Effector CD4-positive, alpha-beta T cell (primary cell): ENCODE measurements around the gene SERPINH1.
A peak's percentile ranks its signal among the peaks of the same experiment; 100 is the strongest.

Experiments
- DNase-seq: peaks from one replicate; pipeline ENCODE4 v3.0.0-alpha.2; 2020

The SERPINH1 gene

DNA sequence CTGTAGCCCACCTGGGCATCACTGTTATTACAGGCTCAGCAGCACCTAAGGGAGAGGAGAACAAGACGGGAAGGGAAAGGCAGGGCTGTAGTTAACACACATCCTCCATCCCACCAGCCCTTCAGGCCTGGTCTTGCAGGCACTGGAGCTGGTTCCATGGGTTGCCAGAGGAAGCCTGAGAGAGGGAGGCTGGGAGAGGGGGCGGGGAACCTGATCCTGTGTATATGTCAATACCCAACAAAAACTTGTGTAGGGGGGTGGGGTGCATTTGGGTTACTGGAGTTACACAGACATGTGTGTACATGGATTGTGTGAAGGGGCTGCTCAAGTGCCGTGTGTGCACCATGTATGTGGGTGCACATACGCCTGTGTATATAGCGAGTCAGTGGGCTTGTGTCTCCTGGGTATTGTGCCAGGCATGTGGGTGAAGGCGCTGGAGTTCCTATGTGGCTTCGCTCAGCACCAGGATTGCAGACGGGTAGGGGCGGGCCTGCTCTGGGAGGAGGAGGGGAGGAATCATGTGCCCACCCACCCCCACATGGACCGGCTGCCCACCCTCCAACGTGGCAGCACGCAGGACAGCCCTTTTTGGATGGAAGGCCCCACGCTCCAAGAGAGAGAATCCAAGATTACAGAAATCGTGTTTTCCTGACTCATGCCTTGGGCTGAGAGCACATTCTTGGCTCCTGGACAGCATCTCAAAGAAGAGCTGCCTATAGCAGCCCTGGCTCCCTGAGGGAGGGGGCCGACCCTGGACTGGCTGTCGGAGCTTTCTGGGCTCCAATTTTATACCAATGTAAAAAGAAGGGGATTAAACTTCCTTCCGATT is 4.2 kb upstream of the SERPINH1 start:
- no peak for DNase-seq

DNA sequence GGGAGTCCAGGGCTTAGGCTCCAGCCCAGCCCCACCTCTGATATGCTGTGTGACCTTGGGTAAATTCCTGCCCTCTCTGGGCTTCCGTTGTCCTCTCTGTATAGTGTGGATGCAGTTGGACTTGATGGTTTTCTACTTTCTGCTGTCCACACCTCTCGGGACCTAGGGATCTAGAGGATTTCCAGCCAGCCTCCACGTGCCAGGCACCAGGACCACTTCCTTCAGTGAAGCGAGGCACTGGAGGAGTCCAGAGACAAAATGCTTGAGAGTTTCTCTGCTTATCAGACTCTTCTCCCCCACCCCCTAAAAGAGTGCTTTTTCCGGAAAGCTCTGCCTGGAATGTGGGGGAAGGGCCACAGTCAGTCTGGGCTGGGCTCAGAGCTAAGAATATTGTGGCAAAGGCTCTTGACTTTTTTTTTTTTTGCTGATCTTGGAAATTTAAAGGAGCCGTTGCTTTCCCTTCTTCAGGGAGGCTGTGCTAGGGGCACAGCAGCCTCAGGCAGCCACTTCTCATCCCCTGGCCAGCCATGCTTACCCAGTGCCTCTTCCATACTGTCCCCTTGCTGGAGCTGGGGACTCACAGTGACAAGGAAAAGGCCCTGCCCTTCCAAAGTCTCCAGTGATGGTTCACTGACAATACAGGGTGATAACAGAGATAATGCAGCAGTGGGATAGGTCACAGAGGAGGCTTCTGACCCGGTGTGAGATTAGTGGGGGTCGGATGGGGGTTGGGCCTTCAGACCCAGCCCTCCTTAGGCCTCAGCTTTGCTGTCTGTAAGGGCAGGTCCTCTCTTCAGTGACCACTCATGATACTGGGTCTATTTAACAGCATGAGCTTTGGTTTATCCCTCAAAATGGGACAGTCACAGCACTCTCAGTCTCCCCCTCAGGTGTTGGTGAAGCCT is 2.9 kb upstream of the SERPINH1 start:
- DNase-seq: no peak

DNA sequence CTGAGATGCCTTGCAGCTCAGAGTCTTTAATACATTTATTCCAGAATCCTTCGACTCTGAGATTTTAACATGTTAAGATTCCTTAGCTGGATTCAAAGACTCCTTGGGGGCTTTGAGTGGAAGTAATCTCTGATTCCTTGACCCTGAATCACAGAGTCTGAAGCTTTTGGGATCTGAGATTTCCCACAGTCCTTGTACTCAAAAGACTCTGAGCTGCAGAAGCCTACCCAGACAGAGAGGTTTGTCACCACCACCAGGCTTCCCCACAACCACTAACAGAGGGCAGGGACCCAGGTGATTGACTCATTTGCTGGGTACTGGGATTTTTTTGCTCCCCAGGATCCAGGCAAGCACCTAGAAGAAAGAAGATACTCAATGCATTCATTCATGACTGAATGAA is 1.4 kb upstream of the SERPINH1 start:
- DNase-seq: no peak

DNA sequence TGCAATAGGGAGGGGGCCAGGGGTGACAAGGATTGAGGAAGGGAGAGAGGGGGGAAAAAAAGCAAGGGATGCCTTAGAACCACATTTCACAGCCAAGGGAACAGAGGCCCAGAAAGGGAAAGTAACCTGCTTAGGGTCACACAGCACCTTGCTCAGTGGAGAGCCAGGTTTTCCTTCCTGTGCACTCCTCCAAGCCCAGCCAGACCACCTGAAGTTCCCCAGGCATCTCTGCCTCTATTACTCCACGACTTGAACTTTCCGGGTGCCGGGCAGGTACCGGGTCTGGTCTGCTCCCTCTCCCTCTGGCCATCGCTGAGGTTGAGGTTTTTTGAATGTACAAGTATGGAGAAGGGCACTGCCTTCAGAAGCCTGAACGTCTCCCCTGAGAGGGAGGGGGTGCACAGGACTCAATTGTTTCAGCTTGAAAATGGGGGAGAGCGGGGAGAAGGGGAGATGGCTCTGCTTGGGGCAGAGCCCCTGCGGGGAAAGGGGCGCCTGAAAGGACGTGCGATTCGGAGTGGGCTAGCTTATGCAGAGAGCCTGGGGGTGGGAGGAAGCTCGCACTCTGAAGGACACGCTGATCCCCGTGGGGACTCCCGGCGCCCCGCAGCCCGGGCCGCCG is 516 bp upstream of the SERPINH1 start:
- no peak for DNase-seq

DNA sequence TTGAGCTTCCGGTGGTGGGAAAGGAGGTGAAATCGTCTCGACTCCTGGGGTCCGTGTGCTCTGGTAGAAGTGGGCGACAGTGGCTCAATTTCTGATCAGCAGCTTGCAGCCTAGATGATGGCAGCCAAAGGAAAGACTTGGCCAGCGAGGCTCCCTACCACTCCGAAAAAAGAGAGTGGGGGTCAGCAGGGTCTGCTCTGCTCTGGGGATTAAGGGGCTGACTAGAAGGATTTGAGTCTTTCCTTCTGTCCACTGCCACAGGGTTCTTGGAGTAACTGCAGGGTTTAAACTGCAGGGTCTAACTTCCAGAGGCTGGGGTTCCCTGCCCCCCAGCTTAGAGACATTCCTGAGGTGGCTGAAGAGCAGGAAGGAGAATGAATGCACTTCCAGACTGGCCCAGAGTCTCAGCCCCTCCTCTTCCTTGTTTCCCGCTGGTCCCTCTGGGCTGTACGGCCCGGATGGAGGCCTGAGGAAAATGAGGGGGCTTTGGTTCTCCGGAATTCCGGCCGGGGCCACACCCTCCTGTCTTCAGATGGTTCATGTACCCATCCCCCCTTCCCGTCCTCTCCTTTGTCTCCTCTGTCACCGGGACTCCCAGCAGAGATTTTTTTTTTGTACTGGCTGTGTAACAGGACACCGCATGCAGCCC is 907 bp downstream of the SERPINH1 start:
- no peak for DNase-seq

DNA sequence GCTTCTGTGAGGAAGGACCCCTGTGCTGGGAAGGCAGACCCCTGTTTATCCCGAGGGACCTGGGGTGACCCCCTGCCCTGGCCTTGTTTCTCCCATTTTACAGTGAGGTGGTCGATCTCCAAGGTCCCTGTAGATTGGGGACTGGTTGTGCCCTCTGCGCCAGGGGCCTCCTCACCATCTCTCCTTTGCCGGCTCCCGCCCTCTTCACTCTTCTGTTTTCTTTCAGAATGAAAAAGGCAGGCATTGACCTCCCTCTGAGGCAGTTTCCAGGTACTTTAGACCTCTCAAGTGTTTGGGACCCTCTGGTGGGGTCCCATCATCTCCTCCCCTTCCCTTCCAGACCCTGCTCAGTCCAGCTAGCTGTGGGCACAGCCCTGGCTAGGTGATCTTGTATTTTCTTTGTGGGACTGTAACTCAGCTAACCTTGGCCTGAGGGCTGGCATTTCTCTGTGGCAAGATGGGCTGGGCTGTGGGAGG is 1.5 kb downstream of the SERPINH1 start:
- no peak for DNase-seq

DNA sequence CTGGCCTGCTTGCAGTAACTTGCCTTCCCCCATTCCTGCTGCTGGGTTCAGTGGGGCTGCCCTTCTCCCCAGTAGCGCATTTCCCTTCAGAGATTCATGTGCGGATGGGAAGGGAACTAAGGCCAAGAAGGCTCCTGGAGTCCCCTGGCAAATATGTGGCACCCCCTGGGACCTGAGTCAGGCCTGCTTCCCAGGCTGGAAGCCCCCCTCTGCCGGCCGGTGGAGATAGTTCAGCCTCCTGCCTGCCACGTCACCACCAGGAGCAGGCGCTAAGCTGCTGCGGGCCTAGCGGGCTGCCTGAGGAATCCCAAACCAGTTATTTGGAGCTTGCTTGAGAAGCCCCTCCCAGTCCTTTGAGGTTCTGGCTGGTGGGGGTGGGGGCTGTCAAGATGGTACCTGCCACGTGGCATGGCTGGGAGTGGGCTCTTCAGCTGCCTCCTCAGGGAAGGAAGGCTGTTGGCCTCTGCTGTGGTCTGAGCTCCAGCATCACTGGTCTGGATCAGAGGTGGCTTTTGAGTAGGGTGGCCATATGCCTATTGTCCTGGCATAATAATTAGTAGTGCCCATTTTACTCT is 2.0 kb downstream of the SERPINH1 start:
- no peak for DNase-seq

DNA sequence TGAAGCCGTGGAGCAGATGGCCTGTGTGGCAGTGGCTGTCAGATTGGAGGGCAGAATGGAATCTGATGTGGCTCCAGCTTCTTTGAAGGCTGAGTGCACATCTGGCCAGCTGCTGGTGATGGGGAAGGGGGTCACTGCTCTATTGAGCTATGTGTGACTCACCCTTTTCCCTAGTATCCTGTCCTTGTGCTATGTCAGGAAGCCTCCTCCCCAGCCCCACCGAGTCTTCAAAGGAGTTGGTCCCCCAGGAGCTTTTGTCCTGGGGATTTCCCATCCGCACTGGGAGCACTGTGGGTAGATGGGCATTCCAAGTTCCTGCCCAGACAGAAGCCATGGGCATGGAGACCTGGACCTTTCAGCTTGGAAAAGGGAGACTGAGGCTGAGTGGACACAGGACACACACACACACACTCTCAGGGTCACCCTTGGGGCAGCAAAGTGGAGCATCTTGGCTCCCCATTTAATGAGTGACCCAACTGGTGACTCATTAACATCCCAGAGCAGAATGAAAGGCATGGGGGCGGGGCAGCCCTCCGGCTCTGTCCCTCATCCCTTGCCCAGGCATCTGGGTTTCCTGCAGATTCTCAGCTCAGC is 3.3 kb downstream of the SERPINH1 start:
- DNase-seq: no peak

DNA sequence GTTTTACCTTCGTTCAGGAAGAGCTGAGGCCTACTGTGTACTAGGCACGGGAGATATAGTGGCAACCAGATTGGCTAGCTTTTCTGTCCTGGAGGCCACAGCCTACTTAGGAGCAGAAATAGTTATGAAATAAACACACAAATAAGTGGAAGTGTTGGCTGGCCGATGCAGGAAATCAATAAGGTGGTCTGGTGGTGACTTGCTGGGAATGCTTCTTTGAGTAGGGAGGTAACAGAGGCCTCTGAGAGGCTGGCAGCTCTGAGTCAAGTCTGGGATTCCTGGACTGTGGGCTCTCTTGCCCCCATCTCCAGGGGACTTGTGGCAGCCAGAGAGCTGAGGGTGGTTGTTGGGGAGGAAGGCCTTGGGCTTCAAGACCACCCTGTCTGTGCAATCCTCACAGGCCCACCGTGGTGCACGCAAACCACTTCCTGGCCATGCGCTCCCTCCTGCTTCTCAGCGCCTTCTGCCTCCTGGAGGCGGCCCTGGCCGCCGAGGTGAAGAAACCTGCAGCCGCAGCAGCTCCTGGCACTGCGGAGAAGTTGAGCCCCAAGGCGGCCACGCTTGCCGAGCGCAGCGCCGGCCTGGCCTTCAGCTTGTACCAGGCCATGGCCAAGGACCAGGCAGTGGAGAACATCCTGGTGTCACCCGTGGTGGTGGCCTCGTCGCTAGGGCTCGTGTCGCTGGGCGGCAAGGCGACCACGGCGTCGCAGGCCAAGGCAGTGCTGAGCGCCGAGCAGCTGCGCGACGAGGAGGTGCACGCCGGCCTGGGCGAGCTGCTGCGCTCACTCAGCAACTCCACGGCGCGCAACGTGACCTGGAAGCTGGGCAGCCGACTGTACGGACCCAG is 4.1 kb downstream of the SERPINH1 start:
- no peak for DNase-seq

DNA sequence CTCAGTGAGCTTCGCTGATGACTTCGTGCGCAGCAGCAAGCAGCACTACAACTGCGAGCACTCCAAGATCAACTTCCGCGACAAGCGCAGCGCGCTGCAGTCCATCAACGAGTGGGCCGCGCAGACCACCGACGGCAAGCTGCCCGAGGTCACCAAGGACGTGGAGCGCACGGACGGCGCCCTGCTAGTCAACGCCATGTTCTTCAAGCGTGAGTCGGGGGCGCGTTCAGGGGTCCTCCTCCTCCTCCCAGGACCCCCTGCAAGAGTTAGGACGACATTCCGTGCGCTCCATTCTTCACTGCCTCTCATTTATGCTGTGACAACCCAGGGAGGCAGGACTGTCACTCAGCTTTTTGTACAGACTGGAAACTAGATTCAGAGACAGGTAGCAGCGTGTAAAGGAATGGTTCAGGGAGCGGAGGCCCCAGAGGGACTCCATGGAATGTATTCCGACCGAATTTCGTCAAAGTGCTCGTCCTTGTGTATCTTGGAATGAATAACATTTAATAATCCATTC is 4.8 kb downstream of the SERPINH1 start:
- DNase-seq: no peak

DNA sequence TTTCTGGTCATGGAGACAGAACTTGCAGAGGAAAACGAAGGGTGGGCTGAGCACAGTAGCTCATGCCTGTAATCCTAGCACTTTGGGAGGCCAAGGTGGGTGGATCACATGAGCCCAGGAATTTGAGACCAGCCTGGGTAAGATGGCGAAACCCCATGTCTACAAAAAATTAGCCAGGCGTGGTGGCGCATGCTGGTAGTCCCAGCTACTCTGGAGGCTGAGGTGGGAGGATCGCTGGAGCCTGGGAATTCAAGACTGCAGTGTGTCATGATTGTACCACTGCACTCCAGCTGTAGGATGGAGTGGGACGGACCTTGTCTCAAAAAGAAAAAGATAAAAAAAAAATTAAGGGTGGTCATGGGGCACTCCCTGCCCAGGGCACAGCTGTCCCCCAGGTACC is 5.9 kb downstream of the SERPINH1 start:
- DNase-seq: no peak

DNA sequence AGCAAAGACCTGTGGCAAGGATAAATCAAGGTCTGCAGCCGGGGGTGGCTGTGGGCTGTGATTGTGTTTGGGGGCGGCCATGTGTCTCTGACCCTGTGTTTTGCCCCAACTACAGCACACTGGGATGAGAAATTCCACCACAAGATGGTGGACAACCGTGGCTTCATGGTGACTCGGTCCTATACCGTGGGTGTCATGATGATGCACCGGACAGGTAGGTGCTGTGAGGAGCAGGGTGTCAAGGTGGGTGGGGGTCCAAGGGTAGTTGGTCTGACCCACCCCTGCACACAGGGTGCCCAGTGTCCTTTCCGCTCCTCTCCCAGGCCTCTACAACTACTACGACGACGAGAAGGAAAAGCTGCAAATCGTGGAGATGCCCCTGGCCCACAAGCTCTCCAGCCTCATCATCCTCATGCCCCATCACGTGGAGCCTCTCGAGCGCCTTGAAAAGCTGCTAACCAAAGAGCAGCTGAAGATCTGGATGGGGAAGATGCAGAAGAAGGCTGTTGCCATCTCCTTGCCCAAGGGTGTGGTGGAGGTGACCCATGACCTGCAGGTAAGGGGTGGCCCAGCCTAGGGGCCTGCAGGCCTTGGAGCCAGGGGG is 6.7 kb downstream of the SERPINH1 start:
- DNase-seq: no peak

DNA sequence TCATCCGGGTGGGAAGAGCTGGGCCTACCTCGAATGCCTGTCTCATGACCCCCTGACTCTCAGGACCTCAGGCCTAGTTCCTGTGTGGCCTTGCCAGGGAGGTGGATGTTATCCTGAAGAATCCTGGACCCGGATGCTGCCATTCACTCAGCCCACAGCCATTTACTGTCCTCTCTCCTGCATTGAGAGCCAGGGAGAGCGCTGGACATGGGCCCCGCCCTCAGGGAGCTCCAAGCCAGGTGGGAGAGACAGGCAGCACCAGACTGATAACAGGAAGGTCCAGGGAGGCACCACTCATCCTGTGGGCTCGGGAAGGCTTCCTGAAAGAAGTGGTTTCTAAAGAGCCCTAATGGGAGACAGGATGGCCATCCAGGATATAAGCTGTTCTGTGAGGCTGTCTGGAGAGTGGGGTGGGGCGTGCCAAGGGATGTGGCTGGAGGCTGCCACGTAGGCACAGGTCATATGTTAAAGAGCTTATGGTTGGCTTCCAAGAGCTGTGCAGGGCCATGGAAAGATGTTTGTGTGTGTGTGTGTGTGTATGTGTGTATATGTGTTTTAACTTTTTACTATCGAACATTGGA is 8.6 kb downstream of the SERPINH1 start:
- no peak for DNase-seq

DNA sequence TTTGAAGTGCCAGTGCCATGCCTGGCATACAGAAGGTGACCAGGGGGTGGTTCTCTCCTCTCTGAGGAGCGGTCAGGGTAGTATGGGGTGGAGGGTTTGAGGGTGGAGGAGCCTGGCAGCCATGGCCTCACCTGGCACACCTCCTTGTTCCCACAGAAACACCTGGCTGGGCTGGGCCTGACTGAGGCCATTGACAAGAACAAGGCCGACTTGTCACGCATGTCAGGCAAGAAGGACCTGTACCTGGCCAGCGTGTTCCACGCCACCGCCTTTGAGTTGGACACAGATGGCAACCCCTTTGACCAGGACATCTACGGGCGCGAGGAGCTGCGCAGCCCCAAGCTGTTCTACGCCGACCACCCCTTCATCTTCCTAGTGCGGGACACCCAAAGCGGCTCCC is 9.6 kb downstream of the SERPINH1 start:
- no peak for DNase-seq

DNA sequence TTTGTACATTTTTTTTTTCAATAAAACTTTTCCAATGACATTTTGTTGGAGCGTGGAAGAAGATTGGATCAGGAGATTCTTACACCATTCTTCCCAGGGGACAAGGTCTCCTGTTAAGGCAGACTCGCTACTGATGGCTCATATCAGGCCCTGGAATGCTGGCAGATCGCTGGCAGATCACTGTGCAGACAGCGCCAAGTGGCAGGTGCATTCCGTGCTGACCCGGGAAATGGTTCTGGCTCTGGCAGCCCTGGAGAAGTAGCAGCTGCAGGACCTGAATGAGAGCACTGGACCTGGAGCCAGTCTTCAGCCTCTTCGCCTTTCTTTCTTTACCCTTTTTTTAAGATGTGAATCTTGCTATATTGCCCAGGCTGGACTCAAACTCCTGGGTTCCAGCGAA is 10.7 kb downstream of the SERPINH1 start:
- DNase-seq: no peak

DNA sequence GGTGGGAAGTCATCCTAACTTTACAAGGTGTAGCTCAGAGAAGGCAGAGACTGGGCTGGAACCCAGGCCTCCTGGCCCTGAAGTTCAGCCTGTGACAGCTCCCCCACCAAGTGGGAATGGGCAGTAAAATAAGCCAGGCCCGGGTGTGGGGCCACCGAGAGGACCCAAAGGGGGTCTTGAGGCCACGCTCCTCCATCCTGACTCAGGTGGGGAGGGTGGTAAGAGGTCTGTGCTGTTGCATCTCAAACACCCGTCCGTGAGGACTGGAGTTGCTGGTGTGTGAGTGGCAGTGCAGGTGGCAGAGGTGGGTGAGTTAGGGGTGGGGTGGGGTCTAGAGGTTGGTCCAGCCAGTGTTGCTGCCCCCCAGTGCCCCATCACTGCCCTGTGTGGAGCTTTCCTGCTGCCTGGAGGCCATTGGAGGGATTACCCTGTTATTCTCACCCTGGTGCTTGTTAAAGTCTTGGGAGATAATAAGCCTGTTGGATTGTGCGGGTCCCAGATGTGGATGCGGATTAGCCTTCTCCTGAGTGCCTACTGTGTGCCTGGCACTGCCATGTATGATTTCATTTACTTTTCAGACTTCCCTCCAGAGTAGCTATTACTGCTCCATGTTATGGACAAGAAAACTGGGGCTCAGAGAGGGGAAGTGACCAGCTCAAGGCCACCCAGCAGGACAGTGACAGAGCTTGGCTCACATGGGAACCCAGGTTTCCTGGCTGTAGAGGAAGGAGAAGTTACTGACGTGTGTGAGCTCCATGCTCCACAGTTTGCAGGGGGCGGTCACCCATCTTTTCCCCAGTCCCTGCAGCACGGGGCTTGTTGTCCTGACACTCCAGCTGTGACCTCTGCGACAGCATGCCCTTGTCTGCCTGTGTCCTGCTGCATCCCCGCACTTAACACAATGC is 12.9 kb downstream of the SERPINH1 start:
- DNase-seq: no peak

DNA sequence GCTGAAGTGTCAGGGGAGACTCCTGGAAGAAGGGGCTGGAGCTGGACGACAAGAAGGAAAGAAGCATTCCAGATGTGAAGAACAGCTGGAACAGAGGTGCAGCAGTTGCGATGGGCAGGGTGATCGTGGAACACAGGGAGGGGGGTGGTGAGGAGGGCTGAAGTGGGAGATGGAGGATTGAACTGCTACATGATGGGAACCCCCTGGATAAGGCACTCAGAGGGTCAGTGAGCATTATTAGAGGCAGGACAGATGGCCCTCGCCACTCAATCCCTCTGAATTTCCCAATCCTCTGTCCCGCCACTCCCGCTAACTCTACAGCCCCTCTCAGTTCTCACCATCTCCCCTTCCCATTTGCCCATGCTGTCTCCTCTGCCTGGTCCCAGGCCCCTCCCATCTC is 14.0 kb downstream of the SERPINH1 start:
- no peak for DNase-seq

DNA sequence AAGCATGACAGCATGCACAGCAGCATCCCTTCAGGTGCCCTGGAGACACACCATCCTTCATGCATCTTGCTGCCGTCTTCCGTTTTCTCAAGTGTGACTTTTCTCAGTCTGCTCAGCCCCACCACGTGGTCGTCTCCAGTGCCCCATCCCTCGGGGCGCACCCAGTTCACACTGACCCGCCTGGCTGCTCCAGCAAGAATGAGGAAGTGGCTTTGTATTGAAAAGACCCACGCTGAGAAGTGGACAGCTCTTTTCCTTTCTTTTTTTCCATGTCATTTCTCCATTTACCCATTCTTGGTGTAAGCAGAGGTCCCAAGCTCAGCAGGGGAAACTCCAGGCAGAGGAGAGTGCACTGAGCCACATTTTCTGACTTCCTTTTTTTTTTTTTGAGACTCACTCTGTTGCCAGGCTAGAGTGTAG is 14.5 kb downstream of the SERPINH1 start:
- DNase-seq: no peak

DNA sequence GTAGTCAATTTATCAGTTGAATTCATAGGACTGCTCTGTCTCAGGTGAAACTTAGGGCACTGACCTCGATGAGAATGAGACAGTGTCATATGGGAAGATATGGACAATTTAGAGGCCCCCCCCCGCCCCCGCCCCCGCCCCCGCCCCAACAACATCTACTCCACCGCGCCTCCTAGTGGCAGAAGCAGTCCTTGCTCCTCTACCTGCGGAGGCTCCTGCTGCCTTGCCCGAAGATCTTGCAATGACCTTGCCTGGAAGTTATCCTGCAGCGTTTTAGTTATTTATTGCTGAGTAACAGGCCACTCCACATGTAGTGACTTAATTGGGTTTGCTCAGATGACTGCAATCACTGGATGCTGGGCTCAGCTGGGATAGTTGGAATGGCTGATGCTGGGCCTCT is 15.2 kb downstream of the SERPINH1 start:
- peak; percentile 56 for DNase-seq
